Calu3 (cell line): ENCODE data around the gene GATC. TPM values are rescaled to one million over a fixed set of nuclear protein-coding genes. Genes with fewer than 3 reads are reported as not detected.
A peak's percentile ranks its signal among the peaks of the same experiment; 100 is the strongest.
"Not testable (repeated sequence)": the region's sequence is repeated elsewhere in the genome, so short reads cannot be mapped to it uniquely, and the experiment has no call there.

Source experiments
- BruUV-seq: library from RNA; stranded (reverse); fragments of 400-500 nt; replicated peaks from 2 replicates; lab custom pipeline; 2021; lab: Mats Ljungman, UMichigan
- CTCF ChIA-PET: fragments of 300-600 bp; sonication (Branson Sonifier 250); formaldehyde crosslinking; loops from one replicate; lab custom pipeline; 2022; ENCODE audit warnings: antibody characterized with exemption; lab: Charles Lee
- DNase-seq: peaks from one replicate; pipeline ENCODE4 v3.0.0; 2022
- H3K27ac Mint-ChIP-seq: one replicate; pipeline ENCODE4 v1.8.0; 2022; ENCODE audit warnings: mixed read lengths; ENCODE audit not compliant: unreplicated experiment
- H3K27me3 Mint-ChIP-seq: one replicate; pipeline ENCODE4 v1.8.0; 2022; ENCODE audit warnings: mixed read lengths; ENCODE audit not compliant: unreplicated experiment
- H3K36me3 Mint-ChIP-seq: one replicate; pipeline ENCODE4 v1.8.0; 2022; ENCODE audit warnings: mild to moderate bottlenecking, moderate library complexity, mixed read lengths; ENCODE audit not compliant: insufficient read depth, unreplicated experiment
- H3K4me1 Mint-ChIP-seq: one replicate; pipeline ENCODE4 v1.8.0; 2022; ENCODE audit warnings: mild to moderate bottlenecking, low read depth, mixed read lengths; ENCODE audit not compliant: unreplicated experiment
- H3K4me3 Mint-ChIP-seq: one replicate; pipeline ENCODE4 v1.8.0; 2022; ENCODE audit warnings: mild to moderate bottlenecking, low read depth, moderate library complexity, mixed read lengths; ENCODE audit not compliant: unreplicated experiment
- H3K9me3 Mint-ChIP-seq: one replicate; pipeline ENCODE4 v1.8.0; 2022; ENCODE audit warnings: low read depth, mixed read lengths; ENCODE audit not compliant: unreplicated experiment
- intact Hi-C: fragments of 100-400 bp; cut with micrococcal nuclease; formaldehyde crosslinking; loops from one replicate; pipeline ENCODE4 v1.10.0; 2022; ENCODE audit not compliant: unreplicated experiment
- total RNA-seq: library from RNA; stranded (reverse); gene quantifications from 2 replicates; pipeline ENCODE4 v1.2.3, GENCODE V29; 2022
- TF ChIP-seq, protein P1 (sequence below): fragments of 200-600 bp; IDR thresholded peaks from one replicate; pipeline ENCODE4 v1.8.0; 2022; ENCODE audit warnings: antibody characterized with exemption; ENCODE audit not compliant: unreplicated experiment

Gene GATC
- total RNA-seq, 1 experiment from 2014 or later: 29.7 TPM

DNA sequence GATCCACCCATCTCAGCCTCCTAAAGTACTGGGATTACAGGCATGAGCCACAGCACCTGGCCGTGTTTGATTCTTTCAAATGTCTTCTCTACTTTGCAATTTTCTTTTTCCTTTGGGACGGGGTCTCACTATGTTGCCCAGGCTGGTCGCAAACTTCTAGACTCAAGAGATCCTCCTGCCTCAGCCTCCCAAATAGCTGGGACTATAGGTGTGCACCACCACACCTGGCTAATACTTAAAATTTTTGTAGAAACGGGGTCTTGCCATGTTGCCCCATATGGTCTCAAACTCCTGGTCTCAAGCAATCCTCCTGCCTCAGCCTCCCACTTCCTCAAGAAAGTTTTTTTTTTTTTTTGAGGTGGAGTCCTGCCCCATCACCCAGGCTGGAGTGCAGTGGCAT is 1.7 kb downstream of the GATC start:
- Mint-ChIP-seq H3K4me1 (peaks cover 12% of the 10 kb centered on the region), H3K27ac (peak overlapping the region; percentile 77), H3K27me3 (no peaks in the 10 kb centered on the region), H3K4me3 (peak overlapping the region; percentile 88), H3K36me3 (peaks cover 86% of the 10 kb centered on the region), H3K9me3 (no peaks in the 10 kb centered on the region)
- intact Hi-C loops: loop anchor here (2.0 kb wide), 1 partner anchor 21 kb away; the partner anchor contains the start of gene SRSF9
- TF ChIP-seq, protein P1, sequence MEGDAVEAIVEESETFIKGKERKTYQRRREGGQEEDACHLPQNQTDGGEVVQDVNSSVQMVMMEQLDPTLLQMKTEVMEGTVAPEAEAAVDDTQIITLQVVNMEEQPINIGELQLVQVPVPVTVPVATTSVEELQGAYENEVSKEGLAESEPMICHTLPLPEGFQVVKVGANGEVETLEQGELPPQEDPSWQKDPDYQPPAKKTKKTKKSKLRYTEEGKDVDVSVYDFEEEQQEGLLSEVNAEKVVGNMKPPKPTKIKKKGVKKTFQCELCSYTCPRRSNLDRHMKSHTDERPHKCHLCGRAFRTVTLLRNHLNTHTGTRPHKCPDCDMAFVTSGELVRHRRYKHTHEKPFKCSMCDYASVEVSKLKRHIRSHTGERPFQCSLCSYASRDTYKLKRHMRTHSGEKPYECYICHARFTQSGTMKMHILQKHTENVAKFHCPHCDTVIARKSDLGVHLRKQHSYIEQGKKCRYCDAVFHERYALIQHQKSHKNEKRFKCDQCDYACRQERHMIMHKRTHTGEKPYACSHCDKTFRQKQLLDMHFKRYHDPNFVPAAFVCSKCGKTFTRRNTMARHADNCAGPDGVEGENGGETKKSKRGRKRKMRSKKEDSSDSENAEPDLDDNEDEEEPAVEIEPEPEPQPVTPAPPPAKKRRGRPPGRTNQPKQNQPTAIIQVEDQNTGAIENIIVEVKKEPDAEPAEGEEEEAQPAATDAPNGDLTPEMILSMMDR: no peak
- DNase-seq: no peak
- CTCF ChIA-PET: interaction anchor here (0.7 kb wide), 1 partner anchor 87 kb away, joined by 15 read pairs; no protein-coding TSS in a partner anchor
- BruUV-seq: no TSS peak

DNA sequence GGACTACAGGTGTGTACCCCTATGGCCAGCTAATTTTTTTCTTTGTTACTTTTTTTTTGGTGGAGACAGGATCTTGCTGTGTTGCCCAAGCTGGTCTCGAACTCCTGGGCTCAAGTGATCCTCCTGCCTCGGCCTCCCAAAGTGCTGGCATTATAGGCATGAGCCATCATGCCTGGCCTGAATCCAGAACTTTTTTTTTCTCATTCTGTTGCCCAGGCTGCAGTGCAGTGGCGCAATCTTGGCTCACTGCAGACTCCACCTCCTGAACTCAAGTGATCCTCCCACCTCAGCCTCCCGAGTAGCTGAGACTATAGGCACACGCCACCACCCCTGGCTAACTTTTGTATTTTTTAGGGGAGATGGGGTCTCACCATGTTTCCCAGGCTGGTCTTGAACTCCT is 6.3 kb downstream of the GATC start:
- BruUV-seq, H3K4me1 Mint-ChIP-seq, CTCF ChIA-PET, H3K27me3 Mint-ChIP-seq, H3K9me3 Mint-ChIP-seq, H3K27ac Mint-ChIP-seq, intact Hi-C loops, DNase-seq, H3K4me3 Mint-ChIP-seq: not testable (repeated sequence)
- peaks cover 85% of the 10 kb centered on the region for H3K36me3 Mint-ChIP-seq

DNA sequence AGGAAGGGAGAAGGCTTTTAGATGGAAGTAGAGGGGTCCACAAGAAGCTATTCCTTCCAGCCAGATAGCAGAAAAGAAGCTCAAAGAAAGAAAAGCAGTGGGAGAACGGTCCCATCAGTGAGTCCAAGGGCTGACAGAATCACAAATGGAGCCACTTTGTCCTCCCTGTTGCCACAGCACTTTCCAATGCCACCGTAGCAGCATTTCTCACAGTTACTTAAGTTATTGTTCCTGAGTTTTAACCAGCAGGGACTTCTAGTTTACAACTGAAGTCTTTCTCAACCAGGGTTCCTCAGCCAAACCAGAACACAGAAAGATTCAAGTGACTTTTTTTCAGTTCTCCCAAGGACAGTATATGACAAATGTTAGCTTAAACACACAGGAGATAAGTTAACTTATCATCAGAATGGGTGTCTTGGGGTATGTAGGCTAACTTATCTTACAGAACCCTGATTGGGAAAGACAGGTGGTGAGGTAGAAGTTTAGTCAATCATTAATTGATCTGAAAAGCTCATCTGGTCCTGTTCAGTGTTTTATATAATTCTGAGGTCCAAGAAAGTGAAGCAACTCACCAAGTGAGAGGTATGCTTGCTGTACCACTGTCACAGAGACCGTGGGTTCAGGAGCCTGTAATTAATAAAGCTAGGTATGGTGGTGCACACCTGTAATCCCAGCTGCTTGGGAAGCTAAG is 7.0 kb downstream of the GATC start:
- Mint-ChIP-seq H3K27ac (no peak overlapping the region), H3K36me3 (peaks cover 85% of the 10 kb centered on the region), H3K9me3 (no peaks in the 10 kb centered on the region), H3K4me3 (no peak overlapping the region), H3K27me3 (no peaks in the 10 kb centered on the region), H3K4me1 (no peaks in the 10 kb centered on the region)
- intact Hi-C loops: no loop called here
- CTCF ChIA-PET: interaction anchor here (1.0 to 1.5 kb wide), 2 partner anchors 15 to 76 kb away, joined by 3 to 4 read pairs; no protein-coding TSS in a partner anchor
- DNase-seq: no peak
- BruUV-seq: no TSS peak
- TF ChIP-seq, protein P1: no peak

DNA sequence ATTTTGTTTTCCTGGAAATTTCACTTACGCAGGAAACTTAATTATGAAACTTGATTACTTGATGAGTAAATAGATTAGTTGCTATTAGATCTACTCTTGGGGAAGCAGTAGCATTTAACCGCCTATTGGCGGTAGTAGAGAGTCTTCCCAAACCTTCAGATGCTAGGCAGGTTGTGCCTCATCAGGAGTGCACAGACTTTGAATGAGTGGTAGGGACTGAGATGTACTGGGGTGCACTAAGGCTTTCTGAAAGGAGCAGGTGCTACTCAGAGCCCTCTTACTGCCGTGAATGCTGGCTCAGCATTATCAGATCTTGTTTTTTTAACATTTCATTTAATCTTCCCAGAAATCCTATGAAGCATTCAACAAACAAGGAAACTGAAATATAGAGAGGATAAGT is 7.7 kb downstream of the GATC start:
- Mint-ChIP-seq H3K27ac (no peak overlapping the region), H3K36me3 (peaks cover 86% of the 10 kb centered on the region)
- no TSS peak for BruUV-seq

More for the DNA sequence above, 7.7 kb downstream of the GATC start:
- peak; percentile 19 for DNase-seq
- H3K4me1 Mint-ChIP-seq: no peaks in the 10 kb centered on the region
- no peaks in the 10 kb centered on the region for H3K27me3 Mint-ChIP-seq
- intact Hi-C loops: no loop called here
- TF ChIP-seq, protein P1: peak; percentile 49
- CTCF ChIA-PET: interaction anchor here (1.0 to 1.5 kb wide), 2 partner anchors 14 to 76 kb away, joined by 3 to 4 read pairs; no protein-coding TSS in a partner anchor
- no peaks in the 10 kb centered on the region for H3K9me3 Mint-ChIP-seq
- no peak overlapping the region for H3K4me3 Mint-ChIP-seq
